Fibroblast of skin of abdomen (primary cell): Measurements from ENCODE around the gene HCST.

Source experiments
- DNase-seq: peaks from one replicate; pipeline ENCODE4 v3.0.0-alpha.2; 2013

Gene HCST

DNA sequence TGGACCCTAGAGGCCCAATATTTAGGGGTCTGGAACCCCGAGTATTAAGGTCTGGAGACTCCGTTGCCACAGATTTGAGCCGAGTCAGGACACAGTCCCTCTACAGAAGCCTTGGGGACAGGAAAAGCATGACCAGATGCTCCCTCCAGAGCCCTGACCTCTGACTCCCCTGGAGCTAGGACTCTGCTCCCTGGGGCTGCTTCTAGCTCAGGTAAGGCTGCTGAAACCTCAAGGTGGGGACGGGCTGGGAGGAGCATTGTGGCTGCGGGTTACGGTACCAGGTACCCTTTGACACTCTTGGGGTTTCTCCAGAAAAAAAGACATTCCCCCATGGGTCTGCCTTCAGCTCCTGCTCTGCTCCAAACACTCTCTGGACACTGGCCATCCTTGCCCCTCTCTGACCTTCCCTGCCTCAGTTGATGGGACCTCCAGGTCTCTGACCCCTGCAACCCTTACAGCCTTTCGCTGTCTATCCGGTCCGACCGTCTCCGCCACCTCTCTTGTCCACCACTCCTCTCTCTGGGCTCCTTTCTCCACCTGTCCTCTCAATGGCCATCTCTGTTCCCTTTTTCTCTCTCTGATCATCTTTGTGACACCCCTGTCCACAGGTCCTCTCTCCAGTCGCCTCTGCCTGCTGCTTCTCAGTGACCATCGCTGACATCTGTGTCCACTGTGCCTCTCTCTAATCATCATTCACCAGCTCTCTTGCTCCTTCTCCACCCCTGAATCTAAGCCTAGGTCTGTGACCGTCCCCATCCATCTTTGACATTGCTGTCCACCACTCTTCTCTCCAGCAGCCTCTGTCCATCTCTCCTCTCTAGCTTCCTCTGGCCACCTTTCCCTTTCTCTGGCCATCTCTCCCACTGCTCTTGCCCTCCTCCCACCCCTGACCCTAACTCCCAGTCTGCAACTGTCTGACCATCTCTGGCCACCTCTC lies 35.3 kb downstream of the HCST start:
- DNase-seq: no peak

DNA sequence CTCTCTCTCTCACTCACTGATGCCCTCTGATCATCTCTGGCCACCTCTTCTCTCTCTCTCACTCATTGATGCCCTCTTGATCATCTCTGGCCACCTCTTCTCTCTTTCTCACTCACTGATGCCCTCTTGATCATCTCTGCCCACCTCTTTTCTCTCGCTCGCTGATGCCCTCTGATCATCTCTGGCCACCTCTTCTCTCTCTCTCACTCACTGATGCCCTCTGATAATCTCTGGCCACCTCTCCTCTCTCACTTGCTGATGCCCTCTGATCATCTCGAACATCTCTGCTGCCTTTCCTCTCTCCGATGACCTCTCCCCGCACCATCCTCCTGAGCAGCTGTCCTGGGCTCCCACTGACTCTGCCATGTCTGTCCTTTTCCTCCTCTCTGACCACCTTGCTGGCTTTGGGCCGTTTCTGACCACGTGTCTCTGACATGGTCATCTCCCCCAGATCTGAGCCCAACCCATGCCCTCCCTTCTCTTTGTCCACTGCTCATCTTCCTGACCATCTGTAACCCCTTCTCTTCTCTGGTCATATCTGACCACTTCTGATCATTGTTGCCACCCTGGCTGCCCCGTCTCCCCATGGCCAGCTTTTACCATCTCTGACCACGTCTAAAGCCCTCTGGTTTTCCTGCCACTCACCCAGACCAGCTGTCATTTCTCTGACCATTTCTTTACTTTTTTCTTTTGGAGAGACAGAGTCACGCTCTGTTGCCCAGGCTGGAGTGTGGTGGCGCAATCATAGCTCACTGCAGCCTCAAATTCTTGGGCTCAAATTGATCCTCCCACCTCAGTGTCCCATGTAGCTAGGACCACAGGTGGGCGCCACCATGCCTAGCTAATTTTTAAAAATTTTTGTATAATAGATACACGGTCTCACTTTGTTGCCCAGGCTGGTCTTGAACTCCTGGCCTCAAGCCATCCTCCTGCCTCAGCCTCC lies 36.2 kb downstream of the HCST start:
- DNase-seq: no peak

DNA sequence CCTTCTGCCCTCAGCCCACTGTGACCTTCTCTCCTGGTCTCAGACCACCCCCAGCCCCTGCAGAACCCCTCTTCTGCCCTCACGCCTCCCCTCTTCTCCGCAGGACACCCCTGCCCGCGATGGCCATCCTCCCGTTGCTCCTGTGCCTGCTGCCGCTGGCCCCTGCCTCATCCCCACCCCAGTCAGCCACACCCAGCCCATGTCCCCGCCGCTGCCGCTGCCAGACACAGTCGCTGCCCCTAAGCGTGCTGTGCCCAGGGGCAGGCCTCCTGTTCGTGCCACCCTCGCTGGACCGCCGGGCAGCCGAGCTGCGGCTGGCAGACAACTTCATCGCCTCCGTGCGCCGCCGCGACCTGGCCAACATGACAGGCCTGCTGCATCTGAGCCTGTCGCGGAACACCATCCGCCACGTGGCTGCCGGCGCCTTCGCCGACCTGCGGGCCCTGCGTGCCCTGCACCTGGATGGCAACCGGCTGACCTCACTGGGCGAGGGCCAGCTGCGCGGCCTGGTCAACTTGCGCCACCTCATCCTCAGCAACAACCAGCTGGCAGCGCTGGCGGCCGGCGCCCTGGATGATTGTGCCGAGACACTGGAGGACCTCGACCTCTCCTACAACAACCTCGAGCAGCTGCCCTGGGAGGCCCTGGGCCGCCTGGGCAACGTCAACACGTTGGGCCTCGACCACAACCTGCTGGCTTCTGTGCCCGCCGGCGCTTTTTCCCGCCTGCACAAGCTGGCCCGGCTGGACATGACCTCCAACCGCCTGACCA lies 37.2 kb downstream of the HCST start:
- no peak for DNase-seq

DNA sequence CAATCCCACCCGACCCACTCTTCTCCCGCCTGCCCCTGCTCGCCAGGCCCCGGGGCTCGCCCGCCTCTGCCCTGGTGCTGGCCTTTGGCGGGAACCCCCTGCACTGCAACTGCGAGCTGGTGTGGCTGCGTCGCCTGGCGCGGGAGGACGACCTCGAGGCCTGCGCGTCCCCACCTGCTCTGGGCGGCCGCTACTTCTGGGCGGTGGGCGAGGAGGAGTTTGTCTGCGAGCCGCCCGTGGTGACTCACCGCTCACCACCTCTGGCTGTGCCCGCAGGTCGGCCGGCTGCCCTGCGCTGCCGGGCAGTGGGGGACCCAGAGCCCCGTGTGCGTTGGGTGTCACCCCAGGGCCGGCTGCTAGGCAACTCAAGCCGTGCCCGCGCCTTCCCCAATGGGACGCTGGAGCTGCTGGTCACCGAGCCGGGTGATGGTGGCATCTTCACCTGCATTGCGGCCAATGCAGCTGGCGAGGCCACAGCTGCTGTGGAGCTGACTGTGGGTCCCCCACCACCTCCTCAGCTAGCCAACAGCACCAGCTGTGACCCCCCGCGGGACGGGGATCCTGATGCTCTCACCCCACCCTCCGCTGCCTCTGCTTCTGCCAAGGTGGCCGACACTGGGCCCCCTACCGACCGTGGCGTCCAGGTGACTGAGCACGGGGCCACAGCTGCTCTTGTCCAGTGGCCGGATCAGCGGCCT lies 37.9 kb downstream of the HCST start:
- no peak for DNase-seq

DNA sequence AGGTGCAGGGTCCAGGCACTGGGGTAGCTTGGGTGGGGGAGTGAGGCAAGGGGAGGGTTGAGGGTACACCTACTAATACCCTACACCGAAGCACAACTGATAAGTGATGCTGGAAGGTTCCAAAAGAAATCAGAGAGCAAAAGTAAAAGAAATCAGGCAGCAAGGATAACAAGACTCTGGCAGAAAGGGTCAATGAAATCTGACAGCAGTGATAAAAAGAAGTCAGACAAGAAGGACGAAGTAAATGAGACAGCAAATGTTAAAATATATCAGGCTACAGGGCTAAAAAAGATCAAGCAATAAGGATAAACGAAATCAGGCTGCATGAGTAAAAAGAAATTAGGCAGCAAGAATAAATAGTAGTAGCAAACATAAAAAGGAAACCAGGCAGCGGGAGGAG lies 38.5 kb downstream of the HCST start:
- no peak for DNase-seq

DNA sequence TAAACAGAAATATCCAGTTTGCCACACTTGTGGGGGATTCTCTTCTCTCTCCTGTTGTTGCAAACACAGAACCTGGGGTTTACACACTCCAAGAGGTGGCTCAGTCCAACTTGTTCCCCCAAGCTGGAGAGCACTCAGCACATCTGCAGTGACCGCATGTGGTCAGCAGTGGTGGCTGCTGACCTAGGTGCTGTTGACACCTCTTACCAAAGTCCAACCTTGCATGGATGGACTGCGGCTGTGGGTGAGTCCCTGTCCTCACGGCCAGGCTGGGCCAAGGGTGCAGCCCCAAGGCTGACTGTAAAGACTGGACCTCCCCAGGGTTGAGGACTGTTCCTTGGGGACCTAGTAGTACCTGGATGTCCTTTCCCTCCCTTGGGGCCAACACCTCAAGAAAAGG lies 39.9 kb downstream of the HCST start:
- no peak for DNase-seq

DNA sequence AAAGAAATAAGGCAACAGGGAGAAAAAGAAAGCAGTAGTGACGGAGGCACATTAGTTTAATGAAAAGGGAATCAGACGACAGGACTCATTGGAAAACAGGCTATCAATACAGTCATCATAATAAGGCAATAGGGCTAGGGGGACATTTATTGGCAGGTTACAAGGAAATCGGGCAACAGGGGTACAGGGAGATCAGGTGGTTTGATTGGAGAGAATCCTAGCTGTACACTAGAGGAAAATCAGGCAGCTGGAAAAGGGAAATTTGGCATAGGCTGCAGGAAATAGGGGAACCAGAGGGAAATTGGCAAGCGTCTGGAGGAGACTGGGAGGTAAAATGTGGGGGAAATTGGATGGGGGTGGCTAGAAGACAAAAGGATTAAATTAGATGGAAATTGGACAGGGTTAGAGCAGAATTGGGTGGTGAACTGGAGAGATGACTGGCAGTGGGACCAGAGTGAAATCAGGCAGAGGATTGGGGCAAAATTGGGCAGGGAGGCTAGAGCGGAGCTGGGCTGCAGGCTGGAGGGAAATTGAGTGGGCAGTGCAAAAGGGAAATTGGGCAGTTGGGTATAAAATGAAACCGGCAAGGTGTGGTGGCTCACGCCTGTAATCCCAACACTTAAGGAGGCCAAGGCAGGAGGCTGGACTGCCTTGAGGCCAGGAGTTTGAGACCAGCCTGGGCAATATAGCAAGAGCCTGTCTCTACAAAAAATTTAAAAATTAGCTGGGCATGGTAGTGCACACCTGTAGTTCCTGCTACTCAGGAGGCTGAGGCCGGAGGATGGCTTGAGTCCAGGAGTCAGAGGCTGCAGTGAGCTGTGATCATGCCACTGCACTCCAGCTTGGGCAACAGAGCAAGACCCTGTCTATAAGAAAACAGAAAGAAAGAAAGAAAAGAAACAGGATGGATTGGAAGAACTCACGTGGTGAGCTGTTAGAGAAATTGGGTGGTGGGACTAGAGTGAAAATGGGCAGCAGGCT lies 41.3 kb downstream of the HCST start:
- no peak for DNase-seq

DNA sequence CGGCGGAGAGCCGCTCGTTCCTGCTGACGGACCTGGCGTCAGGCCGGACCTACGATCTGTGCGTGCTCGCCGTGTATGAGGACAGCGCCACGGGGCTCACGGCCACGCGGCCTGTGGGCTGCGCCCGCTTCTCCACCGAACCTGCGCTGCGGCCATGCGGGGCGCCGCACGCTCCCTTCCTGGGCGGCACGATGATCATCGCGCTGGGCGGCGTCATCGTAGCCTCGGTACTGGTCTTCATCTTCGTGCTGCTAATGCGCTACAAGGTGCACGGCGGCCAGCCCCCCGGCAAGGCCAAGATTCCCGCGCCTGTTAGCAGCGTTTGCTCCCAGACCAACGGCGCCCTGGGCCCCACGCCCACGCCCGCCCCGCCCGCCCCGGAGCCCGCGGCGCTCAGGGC lies 42.2 kb downstream of the HCST start:
- DNase-seq: no peak

DNA sequence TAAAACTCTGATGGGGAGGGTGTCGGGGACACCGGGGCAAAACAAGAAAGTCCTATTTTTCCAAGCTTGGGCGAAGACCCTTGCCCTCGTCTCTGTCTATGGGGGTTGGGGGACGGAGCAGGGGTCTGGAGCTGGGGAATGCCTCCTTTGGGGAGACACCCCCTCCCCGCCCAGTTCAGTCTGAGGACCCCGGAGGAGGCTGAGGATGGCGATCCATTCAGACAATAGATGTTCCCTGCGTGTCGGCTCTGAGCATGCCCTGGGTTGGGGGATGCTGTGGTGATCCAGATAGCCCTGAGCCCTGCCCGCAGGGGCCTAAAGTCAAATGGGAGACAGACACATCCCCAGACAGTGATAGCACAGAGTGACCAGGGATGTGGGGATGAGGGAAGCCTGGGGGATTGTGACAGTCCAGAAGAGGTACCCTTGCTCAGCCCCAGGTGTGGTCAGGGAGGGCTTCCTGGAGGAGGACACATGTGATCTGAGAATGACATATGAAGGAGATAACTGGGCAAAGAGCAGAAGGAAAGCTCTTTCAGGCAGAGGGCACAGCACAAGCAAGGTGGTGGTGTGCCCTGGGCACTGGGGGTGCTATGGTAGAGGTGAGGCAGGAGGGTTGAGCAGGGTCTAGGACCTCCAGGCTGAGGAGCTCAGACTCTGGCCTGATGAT lies 42.9 kb downstream of the HCST start:
- DNase-seq: no peak

DNA sequence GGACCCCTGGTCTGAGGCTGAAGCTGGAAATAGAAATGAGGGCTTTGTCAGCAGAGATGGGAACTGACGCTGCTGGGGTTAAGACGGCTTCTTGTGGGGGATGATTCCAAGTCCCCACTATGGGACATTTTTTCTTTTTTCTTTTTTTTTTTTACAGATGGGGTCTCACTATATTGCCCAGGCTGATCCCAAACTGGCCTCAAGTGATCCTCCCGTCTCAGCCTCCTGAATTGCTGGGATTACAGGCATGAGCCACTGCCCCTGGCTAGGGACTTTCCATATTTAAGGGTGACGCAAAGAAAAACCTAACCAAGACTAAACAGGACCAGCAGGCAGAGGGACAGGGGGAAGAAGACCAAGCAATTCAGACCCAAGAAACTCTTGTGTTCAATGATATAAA lies 43.9 kb downstream of the HCST start:
- no peak for DNase-seq

DNA sequence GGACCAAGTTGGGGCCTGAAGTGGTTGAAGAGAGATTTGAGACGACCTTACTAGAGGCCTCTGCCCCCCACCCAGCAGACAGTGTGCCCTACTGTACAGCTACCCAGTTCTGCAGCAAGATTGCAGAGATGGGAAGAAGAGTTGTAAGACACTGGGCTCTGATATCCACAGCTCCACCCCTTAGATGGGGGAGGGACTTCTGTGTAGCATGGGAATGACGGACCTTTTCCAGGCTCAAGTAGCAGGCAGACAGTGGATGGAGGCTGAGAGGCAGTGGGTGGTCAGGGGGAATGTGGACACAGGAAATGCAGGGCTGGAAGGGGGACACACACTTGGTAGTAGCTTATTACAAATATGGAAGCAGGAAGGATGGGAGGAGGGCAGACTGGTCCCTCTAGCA lies 46.8 kb downstream of the HCST start:
- DNase-seq: no peak
